Uterus (tissue), 2 donors: ENCODE data around the gene UFSP2.

Experiments
- CTCF ChIP-seq, 4 experiments: fragments of 200-600 bp in 2 of 4; fragments of 450-650 bp in 2 of 4; sonication (generic) in 2 of 4; IDR thresholded peaks; one replicate each; pipeline ENCODE4 v1.5.1; 2016 to 2019; ENCODE audit warnings: antibody characterized with exemption in 4 of 4, mild to moderate bottlenecking in 2 of 4, moderate library complexity in 1 of 4
- POLR2A ChIP-seq, 2 donors: fragments of 450-650 bp; IDR thresholded peaks; one replicate each; pipeline ENCODE4 v1.6.1; 2016; ENCODE audit warnings: antibody characterized with exemption in 2 of 2, mild to moderate bottlenecking in 1 of 2, moderate library complexity in 1 of 2

- TF ChIP-seq CTCF (IDR thresholded peaks at IDR 0.05) (no peak), POLR2A (IDR thresholded peaks at IDR 0.05) (no peak)
Measured at GRCh38 chr4:185369731-185370130, 56.0 kb downstream of the UFSP2 start.
